ENCODE data around the gene PTPRR.

Gene PTPRR, protein sequence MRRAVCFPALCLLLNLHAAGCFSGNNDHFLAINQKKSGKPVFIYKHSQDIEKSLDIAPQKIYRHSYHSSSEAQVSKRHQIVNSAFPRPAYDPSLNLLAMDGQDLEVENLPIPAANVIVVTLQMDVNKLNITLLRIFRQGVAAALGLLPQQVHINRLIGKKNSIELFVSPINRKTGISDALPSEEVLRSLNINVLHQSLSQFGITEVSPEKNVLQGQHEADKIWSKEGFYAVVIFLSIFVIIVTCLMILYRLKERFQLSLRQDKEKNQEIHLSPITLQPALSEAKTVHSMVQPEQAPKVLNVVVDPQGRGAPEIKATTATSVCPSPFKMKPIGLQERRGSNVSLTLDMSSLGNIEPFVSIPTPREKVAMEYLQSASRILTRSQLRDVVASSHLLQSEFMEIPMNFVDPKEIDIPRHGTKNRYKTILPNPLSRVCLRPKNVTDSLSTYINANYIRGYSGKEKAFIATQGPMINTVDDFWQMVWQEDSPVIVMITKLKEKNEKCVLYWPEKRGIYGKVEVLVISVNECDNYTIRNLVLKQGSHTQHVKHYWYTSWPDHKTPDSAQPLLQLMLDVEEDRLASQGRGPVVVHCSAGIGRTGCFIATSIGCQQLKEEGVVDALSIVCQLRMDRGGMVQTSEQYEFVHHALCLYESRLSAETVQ

DNA sequence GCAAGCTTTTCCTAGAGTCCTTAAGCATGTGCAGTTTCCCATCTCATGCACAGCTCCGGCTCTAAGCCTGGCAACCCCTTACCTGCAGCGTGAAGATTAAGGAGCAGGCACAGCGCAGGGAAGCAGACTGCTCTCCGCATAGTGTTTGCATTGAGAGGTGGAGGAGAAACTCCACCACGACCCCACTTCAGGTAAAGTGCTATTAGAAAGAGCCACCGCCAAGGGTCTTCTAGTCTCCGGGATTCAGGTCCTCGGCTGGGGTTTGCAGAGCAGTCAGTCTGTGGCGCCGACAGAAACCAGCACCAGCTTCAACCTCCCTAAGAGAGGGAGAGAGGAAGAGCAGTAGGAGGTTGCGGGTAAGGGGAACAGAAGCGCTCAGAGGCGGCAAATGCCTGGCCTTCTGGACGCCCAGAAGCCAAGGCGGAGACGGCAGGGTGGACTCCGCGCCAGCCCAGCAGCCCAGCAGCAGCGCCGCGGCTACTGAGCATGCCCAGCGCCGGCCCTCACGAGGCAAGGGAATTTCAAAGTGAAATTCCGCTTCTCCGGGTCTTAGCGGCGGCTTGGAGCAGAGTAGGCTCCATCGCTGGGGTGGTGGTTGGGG, at the start of gene PTPRR:
TSS of gene PTPRR (minus strand) at position 488 of the 601 bp plus-strand sequence. CDS start at position 140, 348 bp downstream.
- no peak for DNase-seq

DNA sequence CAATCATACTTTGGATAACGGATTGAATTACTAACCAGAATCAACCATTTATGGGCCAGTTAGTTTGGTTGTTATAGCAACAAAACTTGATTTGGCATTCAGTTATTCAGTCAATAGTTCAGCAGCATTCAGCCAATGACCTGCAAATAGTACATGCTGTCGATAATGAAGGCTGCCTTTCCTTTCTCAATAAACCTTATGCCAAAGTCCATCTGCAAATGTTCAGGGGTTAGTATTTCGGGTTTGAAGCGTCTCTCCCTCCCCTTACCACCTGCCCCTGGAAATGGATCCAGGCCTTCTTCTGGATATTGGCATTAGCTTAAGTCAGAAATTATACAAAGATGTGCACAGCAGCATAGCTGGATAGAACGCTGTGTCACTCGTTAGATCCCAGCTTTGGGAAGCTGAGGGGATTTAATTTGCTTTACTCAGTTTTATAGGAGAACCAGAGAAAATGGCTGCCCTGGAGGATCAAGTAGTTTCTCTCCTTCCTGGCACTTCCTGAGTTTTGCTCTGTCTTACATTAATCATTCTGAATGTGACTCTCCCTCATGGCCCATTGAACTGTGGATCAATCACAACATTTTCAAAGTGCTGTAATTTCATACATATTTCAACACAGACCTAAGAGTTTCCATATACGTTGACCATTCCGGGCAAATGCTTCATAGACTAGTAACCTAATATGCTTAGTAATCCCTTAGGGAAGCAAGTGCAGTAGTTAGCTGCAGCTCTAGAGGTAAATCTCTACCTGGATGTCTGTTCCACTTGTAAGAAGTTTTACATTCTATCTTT, 46.7 kb upstream of the PTPRR start:
- DNase-seq: no peak

DNA sequence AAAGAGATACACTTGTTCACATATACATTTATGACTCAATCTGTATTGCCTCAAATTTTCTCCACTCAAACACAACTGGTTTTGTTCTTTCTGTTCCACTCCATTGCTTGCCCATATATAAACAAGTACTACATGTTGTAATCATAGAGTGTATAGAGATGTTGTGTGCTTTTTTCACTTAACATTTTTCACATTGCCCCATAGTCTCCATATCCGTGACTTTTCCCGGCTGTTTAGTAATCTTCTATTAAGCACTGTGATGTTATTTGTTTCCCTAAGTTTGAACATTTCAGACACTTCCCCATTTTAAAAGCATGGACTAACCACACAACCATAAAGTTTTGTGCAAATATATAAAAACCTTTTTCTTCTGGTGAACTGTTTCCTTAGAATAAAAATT, 45.5 kb upstream of the PTPRR start:
- no peak for DNase-seq

DNA sequence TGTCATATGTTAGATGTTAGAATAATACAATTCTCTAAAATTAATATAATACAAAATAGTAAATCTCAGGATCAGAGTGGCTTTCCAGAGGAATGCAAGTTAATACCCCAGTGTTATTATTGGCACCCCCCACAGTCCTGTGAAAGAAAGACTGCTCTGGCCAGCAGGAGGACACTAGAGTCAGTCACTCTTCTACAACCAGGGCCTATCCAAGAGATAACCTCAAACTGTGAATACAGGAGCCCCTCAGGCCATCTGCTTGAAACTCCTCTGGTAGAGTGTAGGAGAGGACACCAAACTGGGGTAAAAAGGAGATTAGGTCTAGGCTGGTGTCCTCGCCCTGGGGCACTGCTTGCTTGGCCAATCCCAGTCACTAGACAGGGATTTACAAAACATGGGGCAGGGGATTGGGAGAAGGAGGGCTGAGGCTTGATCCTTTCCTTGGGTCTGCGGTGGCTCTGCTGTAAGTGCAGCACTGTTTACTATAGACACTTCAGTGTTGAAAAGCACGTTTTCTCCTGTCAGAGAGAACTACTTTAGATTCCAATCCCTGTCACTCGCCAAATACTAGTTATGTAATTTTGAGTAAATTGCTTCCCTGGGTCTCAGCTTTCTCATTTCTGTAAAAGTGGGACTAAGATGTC, 44.5 kb upstream of the PTPRR start:
- no peak for DNase-seq

DNA sequence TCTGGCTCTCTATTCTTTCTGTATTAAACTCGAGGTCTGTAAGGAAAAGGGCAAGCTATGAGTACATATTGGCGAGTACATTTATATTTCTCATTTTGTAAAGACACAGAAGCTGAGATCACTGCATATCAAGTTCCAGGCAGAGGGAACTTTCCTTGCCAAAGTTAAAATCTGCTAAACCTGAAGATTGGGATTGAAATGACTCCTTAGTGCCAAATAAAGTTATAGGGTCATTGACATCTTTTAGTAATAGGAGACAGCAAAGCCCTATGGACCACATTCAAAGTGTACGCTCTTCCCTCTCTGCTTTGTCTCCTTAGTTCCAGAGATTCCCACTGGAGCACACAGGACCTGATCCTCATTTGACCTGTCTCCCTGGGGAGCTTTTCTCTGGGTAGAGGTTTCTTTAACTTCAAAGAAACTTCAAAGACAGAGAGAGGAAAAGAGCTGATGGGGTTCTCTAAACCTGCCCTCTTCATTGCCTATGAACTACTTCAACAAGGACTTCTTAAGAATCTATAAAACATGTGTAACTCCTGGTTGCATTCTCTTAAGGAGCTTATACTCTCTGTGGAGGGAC, 42.6 kb upstream of the PTPRR start:
- DNase-seq: no peak

DNA sequence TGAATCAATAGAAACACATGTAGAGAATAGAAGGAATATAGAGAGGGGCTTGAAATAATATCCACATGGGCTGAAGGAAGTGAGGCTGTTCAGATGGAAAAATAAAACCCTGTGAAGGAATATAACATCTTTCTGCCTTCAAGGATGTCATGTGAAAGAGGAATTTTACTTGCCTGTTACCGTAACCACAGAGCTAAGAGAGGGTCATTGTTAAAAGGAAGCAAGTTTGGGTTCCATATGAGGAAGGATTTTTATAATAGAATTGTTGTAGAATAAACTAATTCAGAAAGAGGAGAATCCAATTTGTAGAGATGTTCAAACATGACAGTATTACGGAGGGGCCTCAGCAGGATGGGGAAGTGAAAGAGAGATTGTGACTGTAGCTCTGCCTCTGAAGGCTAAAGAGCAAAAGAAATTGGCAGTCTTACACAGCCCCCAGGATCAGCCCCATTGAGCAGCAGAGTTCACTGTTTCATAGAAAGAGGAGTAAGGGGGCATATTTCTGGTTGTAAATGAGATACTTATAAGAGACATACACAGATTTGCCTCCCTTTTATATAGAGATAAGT, 41.8 kb upstream of the PTPRR start:
- no peak for DNase-seq

DNA sequence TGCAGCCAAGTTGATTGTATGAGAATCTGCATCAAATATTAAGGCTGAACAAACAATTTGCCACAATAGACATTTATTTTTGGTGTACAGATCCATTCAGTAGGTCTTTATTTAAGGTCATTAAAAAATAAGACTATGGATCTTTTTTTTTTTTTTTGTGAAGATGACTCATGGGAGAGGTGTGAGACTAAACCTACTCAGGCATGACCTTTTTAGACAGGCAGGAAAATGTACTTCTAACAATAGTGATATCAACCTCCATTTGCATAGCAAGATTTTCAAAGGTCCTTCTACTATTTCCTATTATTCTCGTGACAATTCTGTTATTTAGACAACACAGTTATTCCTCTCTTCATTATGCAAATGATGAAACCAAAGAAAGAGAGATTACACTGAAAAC, 39.9 kb upstream of the PTPRR start:
- DNase-seq: no peak

DNA sequence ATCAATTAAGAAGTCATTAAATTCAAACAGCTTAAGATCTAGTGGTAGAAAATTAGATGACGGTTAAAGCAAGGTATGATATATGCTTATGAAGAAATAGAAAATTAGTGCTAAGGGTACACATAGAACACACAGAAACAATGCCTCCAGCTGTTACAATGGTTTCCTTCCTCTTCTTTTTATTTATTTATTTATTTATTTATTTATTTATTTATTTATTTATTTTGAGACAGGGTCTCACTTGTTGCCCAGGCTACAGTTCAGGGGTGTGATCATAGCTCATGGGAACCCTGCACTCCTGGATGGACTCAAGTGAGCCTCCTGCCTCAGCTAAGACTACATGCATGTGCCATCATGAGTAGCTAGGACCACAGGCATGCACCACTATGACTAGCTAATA, 34.9 kb upstream of the PTPRR start:
- no peak for DNase-seq

DNA sequence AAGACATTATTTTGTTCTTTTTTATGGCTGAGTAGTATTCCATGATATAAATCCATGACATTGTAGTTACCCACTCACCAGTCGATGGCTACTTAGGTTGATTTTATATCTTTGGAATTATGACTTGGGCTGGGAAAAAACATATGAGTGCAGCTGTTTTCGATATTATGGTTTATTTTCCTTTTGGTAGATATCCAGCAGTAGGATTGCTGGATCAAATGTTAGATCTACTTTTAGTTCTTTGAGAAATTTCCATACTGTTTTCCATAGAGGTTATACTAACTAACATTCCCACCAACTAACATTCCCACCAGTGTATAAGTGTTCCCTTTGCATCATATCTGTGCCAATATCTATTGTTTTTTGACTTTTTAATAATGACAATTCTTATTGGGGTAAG, 29.9 kb upstream of the PTPRR start:
- no peak for DNase-seq

DNA sequence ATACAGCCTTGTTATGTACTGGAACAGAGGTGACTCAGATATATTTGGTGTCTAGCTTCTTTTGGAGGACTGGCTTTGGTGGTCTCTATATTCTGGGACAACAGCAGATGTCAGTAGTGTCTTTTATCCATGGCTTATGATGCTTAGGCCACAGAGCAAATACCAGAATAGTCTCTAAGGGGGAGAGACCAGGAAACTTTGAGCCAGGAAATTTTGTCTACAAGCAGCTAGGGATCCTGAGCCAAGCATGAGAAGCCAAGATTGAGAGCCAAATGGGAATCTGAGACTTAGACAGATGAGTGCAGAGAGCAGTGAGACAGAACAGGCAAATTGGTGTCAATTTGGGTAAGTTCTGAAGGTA, 28.4 kb upstream of the PTPRR start:
- no peak for DNase-seq

DNA sequence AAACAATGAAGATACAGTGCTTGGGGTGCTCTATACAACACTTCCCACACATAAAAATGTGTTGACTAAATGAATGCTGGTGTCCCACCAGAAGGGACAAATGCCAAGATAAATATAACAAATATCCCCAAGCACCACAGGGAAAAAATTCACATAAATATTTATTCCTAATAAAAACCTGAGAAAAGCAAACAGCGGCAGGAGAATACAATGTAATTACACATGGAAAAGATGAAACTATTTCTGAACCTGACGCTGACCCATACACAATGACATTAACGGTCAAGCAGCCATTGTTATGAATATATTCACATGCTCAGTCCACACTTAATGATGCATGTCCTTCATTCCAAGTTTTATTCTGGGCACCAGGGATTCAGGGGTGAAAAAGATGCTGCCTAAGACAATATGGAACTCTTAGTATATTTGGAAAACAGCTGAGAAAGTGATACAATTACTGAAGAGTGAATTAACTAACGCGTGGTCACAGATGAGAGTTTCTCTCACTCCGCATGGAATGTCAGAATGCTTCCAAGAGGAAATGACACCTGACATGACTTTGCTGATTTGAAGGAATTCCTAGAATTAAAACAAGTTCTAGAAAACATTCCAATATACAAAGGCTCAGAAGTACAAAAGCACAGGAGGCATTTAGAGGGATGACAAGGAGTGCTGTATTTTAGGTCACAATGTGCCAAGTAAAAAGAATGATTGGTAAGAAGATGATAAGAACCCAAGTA, 27.9 kb upstream of the PTPRR start:
- DNase-seq: no peak

DNA sequence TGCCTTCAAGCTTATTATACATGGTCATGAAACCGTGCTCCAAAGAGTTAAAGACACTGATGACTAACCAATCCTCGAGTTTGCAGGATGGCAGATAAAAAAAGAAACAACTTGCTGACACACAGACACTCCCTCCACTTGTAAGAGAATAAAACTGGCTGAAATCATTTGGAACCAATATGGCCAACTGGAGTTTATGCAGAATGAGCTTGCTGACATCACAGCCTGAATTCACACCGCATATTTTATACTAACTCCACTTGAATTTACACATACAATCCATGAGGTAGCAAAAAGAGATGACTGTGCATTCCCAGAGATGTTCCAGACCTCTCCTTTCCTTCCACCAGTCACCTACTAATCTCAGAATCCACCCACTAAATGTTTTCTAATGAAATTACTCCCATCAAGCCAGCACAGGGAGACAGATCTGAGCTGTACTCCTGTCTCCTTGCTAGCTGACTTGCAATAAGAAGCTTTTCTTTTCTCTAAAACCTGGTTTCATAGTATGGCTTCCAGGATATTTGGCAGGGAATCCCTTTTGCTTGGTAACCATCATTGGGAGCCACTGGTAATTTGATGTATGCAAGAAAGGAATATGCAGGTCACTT, 15.8 kb upstream of the PTPRR start:
- DNase-seq: no peak

DNA sequence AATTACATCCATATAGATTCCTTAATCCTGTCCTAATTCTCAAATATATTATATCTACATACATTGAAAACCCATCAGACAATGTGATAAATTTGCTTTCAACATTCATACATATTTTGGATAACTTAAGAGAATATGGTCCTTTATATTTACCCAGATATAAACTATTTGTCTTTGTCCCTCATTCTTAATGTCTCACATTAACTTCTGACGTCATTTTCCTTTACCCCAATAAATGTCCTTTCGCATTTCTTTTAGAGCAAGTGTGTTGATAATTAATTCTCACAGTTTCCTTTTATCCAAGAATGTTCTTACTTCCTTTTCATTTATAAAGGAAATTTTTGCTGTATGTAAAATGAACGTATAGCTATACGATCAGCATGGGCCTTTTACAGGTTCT, 12.6 kb upstream of the PTPRR start:
- no peak for DNase-seq

DNA sequence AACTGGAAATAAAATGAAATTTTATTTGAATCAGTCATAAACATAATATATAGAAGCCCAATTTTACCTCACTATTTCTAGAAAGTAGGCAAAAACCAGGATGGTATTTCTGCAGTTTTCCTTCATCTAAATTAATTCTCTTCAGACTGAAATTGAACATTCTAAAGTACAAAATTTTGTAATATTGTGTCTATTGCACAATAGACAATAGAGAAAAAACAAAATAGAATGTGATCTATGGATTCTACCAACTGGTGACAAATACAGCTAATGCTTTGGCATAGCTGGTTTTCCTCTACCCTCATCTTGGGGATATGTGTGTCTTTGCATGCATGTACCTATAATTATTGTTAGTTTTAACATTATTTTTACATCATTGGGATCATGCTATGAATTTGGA, 8.5 kb upstream of the PTPRR start:
- DNase-seq: no peak

DNA sequence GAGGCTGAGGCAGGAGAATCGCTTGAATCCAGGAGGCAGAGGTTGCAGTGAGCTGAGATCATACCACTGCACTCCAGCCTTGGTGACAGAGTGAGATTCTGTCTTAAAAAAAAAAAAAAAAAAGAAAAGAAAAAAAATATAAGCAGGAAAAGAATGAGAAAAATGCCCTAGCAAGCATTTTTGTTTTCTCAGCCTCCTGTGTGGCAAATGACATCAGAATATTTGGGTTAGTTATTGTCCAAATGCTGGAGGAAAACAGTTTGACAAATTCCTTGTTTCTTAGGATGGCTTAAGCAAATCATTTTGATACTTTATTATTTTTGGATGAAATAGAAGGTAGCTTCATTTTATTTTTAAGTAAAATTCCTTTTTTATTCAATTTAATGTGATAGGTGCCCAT, 7.5 kb upstream of the PTPRR start:
- no peak for DNase-seq

DNA sequence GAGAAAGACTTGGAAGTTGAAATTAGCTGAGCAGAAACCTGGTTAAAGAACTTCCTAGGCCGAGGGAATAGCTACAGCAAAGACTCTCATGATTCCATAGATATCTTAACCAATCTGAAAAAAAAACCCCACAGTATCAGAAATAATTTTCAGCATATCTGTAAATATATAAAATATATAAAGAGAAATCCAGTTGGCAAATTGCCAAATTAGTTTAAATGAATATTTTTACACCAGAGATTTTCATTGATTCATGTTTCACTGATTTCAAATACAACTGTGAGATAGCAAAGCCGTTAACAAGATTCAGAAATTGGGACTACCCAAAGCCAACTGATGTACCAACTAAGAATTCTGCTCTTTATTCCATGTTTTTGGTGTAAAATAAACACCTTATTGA, 6.8 kb upstream of the PTPRR start:
- DNase-seq: no peak

DNA sequence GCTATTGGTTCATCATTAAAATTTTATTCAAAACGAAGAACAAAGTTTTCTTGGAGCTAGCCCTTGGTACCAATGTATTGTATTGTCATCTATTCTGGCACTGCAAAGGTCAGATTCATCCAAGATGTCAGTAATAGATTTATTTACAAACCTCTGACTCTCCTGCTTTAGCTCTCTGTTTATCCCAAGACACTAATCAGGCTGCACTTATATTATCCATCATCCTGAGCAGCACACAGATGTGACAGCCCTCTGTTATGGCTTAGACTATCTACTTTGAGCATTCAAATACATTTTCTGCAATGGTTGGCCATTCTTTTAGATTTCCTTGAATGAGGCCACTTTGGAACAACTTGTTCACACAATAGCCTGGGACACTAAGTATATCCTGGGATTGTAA, 5.0 kb upstream of the PTPRR start:
- no peak for DNase-seq

DNA sequence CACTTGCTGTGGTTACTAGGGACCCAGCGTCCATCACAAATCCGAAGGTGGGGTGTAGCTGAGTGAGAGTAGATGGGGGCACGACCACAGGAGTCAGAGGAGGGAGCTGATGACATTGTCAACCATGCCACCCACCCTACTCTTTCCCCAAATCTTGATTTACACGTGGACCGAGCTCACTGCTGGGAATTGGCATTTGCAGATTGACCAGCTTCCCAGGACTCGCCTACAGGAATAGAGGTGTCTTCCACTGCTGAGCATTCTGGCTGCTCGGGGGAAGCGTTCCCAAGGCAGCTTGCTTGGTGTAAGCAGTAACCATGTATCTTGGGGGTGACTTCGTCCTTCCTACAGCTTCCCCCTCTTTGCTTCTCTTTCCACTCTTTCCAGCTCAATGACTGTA, 353 bp upstream of the PTPRR start:
- no peak for DNase-seq

DNA sequence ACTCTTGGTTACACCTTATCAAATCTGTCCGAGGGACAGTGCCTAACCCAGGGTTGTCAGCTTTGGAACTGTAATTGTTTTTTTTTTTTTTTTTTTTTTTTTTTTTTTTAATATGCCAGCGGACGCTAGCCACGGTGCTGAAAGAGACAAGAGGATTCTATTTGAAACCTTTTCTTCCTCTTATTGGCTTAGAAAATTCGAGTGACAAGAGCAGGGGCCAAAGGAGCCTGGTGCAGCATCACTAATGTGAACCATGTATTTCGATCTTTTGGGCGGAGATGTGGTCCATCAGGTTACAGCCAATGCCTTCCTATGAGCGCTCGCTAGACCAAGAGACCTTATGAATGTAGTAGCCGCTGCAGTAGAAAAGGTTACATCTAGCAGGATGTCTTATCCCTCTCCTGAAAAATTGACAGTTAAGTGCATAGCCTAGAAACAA, 922 bp downstream of the PTPRR start:
- DNase-seq: no peak

DNA sequence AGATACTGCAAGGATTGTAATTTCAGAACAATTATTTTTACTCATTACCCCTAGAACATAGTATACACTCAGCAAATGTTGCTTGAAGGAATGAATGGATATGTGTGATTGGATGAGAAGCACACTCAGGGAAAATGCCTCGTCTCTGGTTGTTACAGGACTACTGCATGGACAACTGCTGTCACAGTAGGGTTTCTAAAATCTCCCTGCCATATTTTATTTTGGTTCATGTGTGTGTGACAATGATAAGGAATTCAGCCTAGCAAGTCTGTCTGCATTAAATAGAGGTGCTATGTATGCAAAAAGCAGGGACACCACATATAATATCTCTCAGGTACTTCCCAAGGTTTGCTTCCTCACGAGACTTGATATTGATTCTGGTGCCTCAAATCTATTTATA, 1.4 kb downstream of the PTPRR start:
- no peak for DNase-seq

DNA sequence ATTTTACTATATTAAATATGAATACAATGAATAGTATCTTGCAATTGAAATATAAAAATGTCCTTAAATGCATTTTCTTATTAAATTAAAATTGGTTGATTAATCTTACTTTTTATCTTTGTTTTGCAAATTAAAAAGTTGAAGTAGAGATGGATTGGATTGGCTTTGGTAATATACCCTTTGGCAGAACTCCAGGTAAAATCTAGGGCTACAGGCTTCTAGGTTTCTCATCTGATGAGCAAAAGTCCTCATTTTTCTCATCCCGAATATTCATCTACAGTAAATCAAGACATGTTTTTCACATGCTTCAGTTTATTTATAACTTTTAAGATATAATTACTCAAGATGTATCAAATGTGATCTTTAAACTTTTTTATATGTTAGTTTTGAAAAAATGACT, 2.2 kb downstream of the PTPRR start:
- DNase-seq: no peak
